Stimulated activated CD8-positive, alpha-beta memory T cell treated with anti-CD3 and anti-CD28 coated beads, Interleukin-15, amount 100 ng/mL, for 1 hour (primary cell): ENCODE results near the gene HS3ST6.
"Not testable (repeated sequence)": the region's sequence is repeated elsewhere in the genome, so short reads cannot be mapped to it uniquely, and the experiment has no call there.

Source experiments
- DNase-seq: peaks from one replicate; pipeline ENCODE4 v3.0.0-alpha.2; 2020; ENCODE audit warnings: low read depth

Gene HS3ST6

DNA sequence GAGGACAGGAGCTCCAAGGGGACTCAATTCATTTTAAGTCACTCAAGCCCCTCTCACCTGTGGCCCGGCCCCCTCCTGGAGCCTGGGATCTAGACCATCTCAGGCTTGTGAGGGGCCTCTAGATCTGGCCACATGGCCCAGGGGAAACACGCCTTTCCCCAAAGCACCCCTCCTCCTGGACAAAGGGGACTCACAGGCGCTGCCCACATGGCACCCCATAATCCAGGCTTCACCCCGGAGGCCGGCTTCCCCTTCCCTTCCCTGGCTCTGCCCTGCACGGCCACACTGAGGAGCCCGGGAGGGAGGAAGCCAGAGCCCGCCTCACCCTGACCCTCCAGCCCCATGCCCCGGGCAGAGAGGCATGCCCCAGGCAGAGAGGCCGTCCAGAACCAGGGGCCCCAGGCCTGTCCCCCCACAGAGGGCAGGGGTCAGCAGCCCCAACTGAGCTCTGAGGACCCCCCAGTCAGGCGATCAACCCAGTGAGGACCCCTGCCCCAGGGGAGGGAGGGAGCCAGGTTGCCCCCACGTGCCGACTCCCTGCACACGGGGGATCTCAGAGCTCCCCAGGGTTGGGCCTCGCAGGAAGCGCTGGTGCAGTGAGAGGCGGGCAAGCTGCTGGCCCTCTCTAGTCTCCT lies 10.9 kb downstream of the HS3ST6 start:
- no peak for DNase-seq

- no peak for DNase-seq
Measured at GRCh38 chr16:1906846-1907165, 11.4 kb downstream of the HS3ST6 start.

DNA sequence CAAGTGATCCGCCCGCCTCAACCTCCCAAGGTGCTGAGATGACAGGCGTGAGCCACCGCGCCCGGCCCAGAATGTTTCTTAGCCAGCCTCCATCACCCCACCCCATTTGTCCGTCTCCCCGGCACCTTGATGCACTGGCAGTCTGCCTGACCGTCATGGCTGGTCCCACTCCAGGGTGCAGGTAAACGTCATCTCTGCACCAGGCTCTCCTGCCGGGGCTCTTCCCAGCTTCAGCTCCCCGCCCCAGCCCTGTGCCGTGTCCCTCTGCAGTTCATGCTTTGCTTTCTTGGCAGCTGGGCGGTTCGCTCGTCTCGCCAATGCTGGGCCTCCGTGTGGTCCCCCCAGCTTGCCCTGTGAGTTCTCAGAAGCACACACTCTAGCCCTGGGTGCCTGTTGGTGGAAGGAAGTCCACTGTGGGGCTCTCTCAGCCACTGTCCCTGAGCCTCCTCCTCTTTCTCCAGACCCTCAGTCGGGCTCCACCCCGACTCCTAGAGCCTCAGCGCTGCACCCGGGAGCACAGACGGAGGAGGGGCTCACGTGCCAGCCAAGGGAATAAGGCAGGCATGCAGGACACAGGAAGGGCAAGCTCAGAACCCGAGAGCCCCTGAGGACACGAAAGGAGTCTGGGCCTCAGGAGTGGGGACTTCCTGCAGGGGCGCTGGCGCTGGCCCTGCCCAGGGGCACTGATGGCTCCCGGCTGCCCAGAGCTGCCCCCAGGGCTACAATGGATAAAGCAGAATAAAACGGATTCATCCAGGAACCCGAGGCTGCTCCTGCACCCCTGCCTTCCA lies 12.0 kb downstream of the HS3ST6 start:
- no peak for DNase-seq

GRCh38 chr16:1903845-1904840 lies 14.1 kb downstream of the HS3ST6 start:
- no peak for DNase-seq

GRCh38 chr16:1903220-1903574 lies 15.0 kb downstream of the HS3ST6 start:
- no peak for DNase-seq

GRCh38 chr16:1902547-1903219 lies 15.5 kb downstream of the HS3ST6 start:
- no peak for DNase-seq

DNA sequence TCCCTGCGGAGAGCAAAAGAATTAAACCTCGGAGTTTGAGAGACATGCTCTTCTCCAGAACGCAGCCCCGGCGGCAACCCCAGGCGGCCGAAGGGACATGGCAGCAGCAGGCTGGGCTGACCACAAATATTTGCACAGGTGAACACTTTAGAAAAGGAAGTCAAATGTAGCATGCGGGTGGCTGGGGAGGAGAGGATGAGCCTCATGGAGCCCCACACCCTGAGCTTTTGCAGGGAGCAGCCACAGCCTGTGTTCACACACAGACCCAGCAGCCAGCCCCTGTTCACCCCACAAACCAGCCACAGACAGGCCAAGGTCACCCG lies 17.8 kb downstream of the HS3ST6 start:
- DNase-seq = no peak

DNA sequence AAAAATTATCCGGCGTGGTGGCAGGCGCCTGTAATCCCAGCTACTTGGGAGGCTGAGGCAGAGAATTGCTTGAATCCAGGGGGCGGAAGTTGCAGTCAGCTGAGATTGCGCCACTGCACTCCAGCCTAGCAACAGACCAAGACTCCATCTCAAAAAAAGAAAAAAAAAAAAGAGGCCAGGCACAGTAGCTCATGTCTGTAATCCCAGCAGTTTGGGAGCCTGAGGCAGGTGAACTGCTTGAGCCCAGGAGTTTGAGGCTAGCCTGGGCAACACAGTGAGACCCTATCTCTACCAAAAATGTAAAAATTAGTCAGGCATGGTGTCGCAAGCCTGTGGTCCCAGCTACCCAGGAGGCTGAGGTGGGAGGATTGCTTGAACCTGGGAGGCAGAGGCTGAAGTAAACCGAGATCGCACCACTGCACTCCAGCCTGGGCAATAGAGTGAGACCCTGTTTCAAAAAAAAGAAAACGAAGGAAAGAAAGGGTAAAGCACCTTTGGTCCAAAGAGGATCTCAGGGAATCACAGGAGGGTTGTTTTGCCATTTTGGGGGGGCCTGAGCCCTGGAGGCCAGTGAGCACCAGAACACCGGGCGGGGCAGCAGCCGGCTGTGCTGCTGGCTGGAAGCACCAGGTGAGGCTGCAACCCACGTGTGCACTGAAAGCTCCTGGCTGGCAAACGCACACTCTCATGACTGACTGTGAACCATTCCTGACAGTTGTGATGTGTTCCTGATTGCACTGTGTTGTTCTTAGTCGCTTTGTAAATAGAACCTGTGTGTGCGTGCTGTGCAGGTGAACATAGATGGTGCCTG lies 18.4 kb downstream of the HS3ST6 start:
- no peak for DNase-seq

- not testable (repeated sequence) for DNase-seq
Measured at GRCh38 chr16:1897692-1898091, 20.5 kb downstream of the HS3ST6 start.

DNA sequence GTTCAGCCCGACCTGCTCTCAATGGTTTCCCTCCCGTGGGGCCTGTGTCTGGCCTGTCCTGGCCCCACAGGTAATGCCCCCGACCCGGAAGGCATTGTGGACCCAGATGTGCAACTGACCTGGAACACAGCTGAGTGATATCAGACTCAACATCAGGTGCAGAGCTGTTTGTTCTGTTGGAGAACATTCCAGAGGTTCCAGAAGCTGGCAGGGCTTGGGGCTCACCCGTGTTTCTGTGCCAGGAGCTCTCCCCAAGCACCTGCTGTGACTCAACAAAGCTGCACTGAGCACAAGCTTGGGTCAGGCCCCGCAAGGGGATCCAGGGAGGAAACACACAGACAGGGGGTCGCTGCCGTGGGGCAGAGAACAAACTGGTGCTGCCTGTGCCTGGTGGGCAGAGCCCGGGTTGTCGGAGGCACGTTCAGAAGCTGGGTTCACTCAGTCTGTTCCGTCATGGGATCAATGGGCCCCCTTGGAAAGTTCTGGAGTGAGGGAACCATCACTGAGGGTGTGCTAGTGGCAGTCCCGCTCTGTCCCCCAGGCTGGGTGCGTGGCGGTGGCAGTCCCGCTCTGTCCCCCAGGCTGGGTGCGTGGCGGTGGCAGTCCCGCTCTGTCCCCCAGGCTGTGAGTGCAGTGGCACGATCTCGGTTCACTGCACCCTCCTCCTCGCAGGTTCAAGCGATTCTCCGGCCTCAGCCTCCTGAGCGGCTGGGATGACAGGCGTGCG lies 22.1 kb downstream of the HS3ST6 start:
- DNase-seq = no peak

DNA sequence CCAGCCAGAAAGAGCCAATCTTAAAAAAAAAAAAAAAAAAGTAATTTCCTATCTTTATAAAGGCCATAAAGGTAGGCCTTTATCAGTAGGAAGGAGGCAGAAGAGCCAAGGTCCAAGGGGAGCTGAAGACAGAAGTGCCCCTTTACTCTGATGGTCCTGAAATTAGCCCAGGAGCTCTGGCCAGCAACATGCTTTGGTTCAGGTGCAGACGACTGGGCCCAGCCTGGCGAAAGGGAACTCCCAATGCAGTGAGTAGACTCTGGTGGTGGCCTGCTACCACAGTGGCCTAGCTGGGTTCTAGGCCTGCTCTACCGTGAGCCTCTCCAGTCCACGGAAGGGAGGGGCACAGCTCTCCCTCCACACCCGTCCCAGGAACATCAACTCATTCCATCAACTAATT lies 23.1 kb downstream of the HS3ST6 start:
- DNase-seq = no peak

GRCh38 chr16:1890708-1891050 lies 27.5 kb downstream of the HS3ST6 start:
- no peak for DNase-seq

- no peak for DNase-seq
Measured at GRCh38 chr16:1890024-1890707, 28.0 kb downstream of the HS3ST6 start.

DNA sequence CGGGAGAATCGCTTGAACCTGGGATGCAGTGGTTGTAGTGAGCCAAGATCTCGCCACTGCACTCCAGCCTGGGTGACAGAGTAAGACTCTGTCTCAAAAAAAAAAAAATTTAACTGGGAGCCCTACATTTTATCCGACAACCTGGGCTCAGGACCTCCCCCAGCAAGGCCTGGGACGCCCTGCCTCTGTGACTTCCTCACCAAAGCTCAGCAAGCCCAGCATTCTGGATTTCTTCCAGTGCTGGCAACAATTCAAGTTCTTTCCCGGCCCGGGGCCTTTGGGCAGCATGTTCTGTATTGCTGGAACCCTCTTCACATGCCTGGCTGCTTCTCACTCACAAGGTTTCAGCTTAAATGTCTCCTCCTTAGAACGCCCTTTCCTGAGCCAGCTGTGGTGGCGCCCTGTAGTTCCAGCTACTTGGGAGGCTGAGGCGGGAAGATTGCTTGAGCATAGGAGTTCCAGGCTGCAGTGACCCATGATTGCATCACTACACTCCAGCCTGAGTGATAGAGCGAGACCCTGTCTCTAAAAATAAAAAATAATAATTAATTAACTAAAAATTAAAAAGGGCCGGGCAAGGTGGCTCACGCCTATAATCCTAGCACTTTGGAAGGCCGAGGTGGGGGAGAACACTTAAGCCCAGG lies 30.4 kb downstream of the HS3ST6 start:
- no peak for DNase-seq

GRCh38 chr16:1884889-1885288 lies 33.3 kb downstream of the HS3ST6 start:
- no peak for DNase-seq

DNA sequence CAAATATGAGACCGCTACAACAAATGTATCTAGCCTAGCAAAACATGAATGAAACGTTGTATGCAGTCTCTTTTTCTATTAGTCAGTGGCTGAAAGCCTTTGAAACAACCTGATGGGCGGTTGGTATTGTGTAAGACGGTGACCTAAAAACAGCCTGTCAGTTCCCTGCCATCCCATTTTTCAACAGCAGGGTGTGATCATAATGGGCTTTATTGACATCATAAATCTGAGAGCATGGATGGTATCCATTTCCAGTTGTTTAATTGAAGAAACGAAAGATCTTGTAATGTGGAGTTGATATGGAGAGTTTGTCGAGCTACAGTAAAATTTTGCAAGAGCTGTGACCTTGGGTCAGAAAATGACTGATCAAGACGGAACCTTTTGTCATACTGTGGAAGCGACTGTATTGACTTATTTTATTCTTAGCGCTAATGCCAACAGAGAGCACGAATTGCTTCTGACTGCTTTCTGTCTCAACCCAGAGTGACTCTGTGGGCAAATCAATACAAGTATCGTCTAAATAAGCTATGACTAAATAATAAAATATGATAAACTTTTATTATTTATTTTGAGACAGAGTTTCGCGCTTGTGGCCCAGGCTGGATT lies 34.0 kb downstream of the HS3ST6 start:
- no peak for DNase-seq

GRCh38 chr16:1881172-1881571 lies 37.0 kb downstream of the HS3ST6 start:
- not testable (repeated sequence) for DNase-seq

GRCh38 chr16:1879477-1879876 lies 38.7 kb downstream of the HS3ST6 start:
- no peak for DNase-seq

DNA sequence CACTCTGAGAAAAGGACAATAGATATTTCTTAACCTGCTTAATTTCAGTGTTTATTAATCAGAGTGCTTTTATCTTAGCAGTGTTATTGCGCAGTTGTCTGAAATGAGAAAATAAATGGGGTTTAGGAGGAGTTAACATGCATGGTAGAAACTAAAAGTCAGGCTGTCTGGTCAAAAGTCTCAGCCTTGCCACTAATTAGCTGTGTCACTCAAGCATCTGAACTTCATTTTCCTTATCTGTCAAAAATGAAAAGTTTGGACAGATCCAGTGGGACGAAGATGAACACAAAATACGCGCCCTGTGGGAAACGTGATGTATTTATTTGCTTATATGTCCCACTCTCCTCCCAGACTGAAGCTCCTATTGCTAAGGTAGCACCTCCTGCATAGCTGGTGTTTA lies 40.0 kb downstream of the HS3ST6 start:
- DNase-seq = no peak
